ENCODE measurements around the gene MRPL47. TPM values are rescaled to one million over a fixed set of nuclear protein-coding genes. Genes with fewer than 3 reads are reported as not detected.

The MRPL47 gene
- polyA plus RNA-seq, 3 donors = 53.5 to 61.9 (median 57.6) TPM

- no peak for DNase-seq
These were observed 4.7 kb upstream of the MRPL47 start for GRCh38 chr3:179608931-179609720.

- DNase-seq = no peak
These were observed 2.2 kb upstream of the MRPL47 start for GRCh38 chr3:179606534-179607085.

GRCh38 chr3:179603831-179604230 lies 607 bp downstream of the MRPL47 start:
- no peak for DNase-seq

GRCh38 chr3:179603321-179603720 lies 1.1 kb downstream of the MRPL47 start:
- no peak for DNase-seq

GRCh38 chr3:179599531-179599930 lies 4.9 kb downstream of the MRPL47 start:
- DNase-seq = no peak

- DNase-seq = no peak
These were observed 13.1 kb downstream of the MRPL47 start for GRCh38 chr3:179591313-179591712.

- no peak for DNase-seq
These were observed 13.8 kb downstream of the MRPL47 start for GRCh38 chr3:179590669-179591068.

GRCh38 chr3:179589143-179589542 lies 15.3 kb downstream of the MRPL47 start:
- no peak for DNase-seq

GRCh38 chr3:179580992-179581391 lies 23.4 kb downstream of the MRPL47 start:
- DNase-seq = no peak

GRCh38 chr3:179565496-179565895 lies 38.9 kb downstream of the MRPL47 start:
- DNase-seq = no peak

- peak; percentile 71 for DNase-seq
These were observed 41.1 kb downstream of the MRPL47 start for GRCh38 chr3:179563271-179563783.

- peak; percentile 100 for DNase-seq
These were observed 41.7 kb downstream of the MRPL47 start, which contains the start of gene ACTL6A for GRCh38 chr3:179562591-179563270. Gene ACTL6A, plus strand, starts transcription at chr3:179562926. Its CDS starts 167 bp downstream, at chr3:179563093.

- DNase-seq = no peak
These were observed 43.6 kb downstream of the MRPL47 start for GRCh38 chr3:179560791-179561190.

- DNase-seq = peak; percentile 52
These were observed 45.6 kb downstream of the MRPL47 start for GRCh38 chr3:179558742-179559364.

- no peak for DNase-seq
These were observed 52.9 kb downstream of the MRPL47 start for GRCh38 chr3:179551349-179552105.

- DNase-seq = no peak
These were observed 57.6 kb downstream of the MRPL47 start for GRCh38 chr3:179546814-179547241.

GRCh38 chr3:179544981-179545645 lies 59.3 kb downstream of the MRPL47 start:
- no peak for DNase-seq

GRCh38 chr3:179542375-179542774 lies 62.1 kb downstream of the MRPL47 start:
- DNase-seq = no peak

- no peak for DNase-seq
These were observed 62.8 kb downstream of the MRPL47 start for GRCh38 chr3:179541596-179541995.

- no peak for DNase-seq
These were observed 63.3 kb downstream of the MRPL47 start for GRCh38 chr3:179541094-179541493.

Measured in renal pelvis (tissue), 4 donors.